ENCODE data around the gene PAH. TPM values are rescaled to one million over a fixed set of nuclear protein-coding genes. Genes with fewer than 3 reads are reported as not detected.

Gene PAH
- total and polyA plus RNA-seq, 10 of the 15 experiments (the other 5 are each of a cell fraction or from before 2014, with no cell fraction given): 0.20 to 4.8 (median 0.55) TPM; not detected in 1

- TF ChIP-seq REST (IDR thresholded peaks at IDR 0.05; ENCODE audit: low read depth, low read length): no peak
- TF ChIP-seq KAT2A (conservative IDR thresholded peaks at IDR 0.05; ENCODE audit: control insufficient read depth, low read depth, low read length): no peak
- TF ChIP-seq SREBF2 (IDR thresholded peaks at IDR 0.05; ENCODE audit: low read length): no peak
- TF ChIP-seq SP1 (IDR thresholded peaks at IDR 0.05; ENCODE audit: low read depth, low read length): no peak
- no peak for TF ChIP-seq TCF3 (IDR thresholded peaks at IDR 0.05; ENCODE audit: borderline replicate concordance, insufficient read depth, low read depth, low read length)
- TF ChIP-seq SMAD1 (IDR thresholded peaks at IDR 0.05; ENCODE audit: low read depth, partially characterized antibody): no peak
- no peak for TF ChIP-seq NKRF (conservative IDR thresholded peaks at IDR 0.05)
- no peak for TF ChIP-seq TAF1 (IDR thresholded peaks at IDR 0.05; ENCODE audit: borderline replicate concordance, low read depth, low read length)
- TF ChIP-seq BACH1 (IDR thresholded peaks at IDR 0.05; ENCODE audit: borderline replicate concordance): no peak; the same call in 1 of the 2 replicates
- peak; percentile 18; the same call in 1 of the 2 replicates for TF ChIP-seq PKNOX1 (IDR thresholded peaks at IDR 0.05)
- no peak for TF ChIP-seq SUPT20H (IDR thresholded peaks at IDR 0.05; ENCODE audit: borderline replicate concordance, control insufficient read depth, low read depth, low read length)
- TF ChIP-seq IRF5 (IDR thresholded peaks at IDR 0.05; ENCODE audit: borderline replicate concordance): no peak
- TF ChIP-seq CEBPZ (IDR thresholded peaks at IDR 0.05; ENCODE audit: low read depth, low read length): no peak
- TF ChIP-seq USF1 (IDR thresholded peaks at IDR 0.05; ENCODE audit: borderline replicate concordance, extremely low read length, insufficient read depth, low read depth, low read length): no peak
- no peak for TF ChIP-seq CHD4 (IDR thresholded peaks at IDR 0.05)
- no peak for TF ChIP-seq RAD51 (IDR thresholded peaks at IDR 0.05)
- TF ChIP-seq YY1 (IDR thresholded peaks at IDR 0.05; ENCODE audit: low read depth, low read length): no peak
- TF ChIP-seq HDGF (IDR thresholded peaks at IDR 0.05): peak; percentile 64; the same call in 1 of the 2 replicates
Measured at GRCh38 chr12:102964872-102965271, 47.8 kb upstream of the PAH start (continued).

Measured in GM12878 (cell line).